Glomerular endothelial cell (primary cell): ENCODE data around the gene PTGR2. TPM values are rescaled to one million over a fixed set of nuclear protein-coding genes. Genes with fewer than 3 reads are reported as not detected.
A peak's percentile ranks its signal among the peaks of the same experiment; 100 is the strongest.
"Not testable (repeated sequence)": the region's sequence is repeated elsewhere in the genome, so short reads cannot be mapped to it uniquely, and the experiment has no call there.

Experiments
- DNase-seq: peaks from one replicate; pipeline ENCODE4 v3.0.0-alpha.2; 2011; ENCODE audit warnings: low read depth, low spot score; ENCODE audit errors: extremely low read depth
- total RNA-seq: library from RNA; depleted of rRNA; stranded (reverse); fragments of >200 nt; gene quantifications from 2 replicates; pipeline ENCODE4 v1.2.3, GENCODE V29; 2015

PTGR2 gene
- total RNA-seq, 1 donor from 2014 or later, result 2.8 TPM

DNA sequence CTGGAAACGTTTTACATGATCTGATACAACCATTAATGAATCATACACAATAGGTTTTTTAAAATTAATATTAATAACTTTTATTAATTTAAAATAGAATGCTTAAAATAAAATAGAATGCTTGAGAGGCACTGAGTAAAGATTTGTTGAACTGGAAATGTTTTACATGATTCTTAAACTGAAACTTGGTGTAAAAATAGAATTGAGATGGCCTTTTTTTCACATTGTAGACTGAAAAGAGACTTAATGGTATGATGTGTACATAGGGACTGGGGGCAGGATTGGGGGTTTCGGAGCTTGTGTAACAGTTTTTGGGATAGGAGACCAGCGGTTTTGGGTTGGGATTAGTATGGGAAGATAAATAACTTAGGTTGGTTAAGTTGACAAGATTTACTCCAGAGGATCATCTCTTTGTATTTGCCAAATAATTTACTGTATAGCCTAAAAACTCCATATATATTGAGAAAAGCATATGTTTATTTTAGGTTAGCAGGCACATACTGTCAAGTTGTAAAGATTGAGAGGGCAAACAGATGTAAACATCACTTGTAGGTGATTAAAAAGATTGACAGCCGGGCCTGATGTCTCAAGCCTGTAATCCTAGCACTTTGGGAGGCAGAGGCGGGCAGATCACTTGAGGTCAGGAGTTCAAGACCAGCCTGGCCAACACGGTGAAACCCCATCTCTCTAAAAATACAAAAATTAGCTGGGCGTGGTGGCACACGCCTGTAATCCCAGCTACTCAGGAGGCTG is 33.0 kb downstream of the PTGR2 start:
- no peak for DNase-seq

GRCh38 chr14:73886449-73887317 is 35.1 kb downstream of the PTGR2 start, which contains the start of gene ZNF410:
Gene ZNF410 (plus strand): TSS chr14:73886859. CDS start chr14:73892176, 5,317 bp downstream.
- DNase-seq, result peak; percentile 52

DNA sequence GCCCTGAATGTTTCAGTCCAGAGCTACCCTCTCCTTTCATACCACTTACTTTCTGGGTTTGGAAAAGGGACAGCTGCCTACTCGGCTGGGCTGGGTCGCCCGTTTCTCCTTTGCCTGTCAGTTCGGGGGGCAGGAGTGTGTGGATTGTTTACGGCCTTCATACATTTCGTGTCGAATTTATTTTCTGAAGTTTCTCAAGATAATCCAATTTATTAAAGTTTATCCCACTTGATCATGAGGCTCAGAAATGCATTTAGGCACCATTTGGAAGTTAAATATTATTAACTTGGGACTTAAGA is 35.6 kb downstream of the PTGR2 start:
- DNase-seq, result no peak

DNA sequence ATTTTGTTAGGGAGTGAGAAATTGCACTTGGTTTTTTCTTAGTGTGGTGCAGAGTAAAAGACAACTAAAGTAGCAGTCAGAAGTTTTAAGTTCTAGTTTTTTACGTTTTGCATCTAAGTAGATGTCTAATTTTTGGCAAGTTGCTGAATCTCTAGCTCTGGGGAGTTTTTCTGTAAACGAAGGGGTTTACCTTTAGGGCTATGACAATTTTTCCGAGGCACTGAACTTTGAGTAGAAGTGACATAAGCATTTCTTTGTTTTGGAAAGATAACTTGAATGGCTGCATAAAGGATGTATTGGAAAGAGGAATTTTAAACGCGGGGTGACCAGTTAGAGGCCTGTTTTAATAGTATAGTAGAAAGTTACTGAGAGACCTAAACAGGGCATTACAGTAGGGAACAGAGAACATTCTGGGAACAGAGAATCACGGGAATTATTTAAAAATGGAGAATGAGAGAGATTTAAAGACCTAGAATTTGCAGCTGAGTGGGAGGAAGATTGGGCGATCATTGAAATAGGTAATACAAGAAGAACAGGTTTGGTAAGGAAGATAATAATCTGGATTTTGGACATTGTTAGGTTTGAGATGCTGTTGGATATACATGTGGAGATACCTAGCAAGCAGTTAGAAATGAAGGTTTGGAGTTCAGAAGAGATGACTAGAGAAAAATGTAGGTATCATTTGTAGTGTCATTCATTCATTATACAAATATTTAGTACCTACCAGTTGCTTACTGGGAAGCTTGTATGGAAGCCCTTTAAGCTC is 36.2 kb downstream of the PTGR2 start:
- DNase-seq, result no peak

- DNase-seq, result no peak
These were observed 36.8 kb downstream of the PTGR2 start for GRCh38 chr14:73888460-73888725.

DNA sequence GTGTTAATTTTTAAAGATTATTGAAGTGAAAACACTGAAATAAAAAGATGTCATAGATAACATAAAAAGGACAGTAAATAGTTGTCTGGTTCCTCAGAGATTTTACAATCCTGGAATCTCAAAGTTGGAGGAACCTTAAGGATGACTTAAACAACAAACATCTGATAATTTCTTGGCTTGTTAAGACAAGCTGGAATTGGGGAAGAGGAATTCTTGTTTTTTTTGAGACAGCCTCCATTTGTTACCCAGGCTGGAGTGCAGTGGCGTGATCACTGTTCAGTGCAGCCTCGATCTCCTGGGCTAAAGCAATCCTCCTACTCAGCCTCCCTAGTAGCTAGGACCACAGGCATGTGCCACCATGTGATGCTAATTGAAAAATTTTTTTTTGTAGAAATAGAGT is 37.3 kb downstream of the PTGR2 start:
- DNase-seq, result no peak

- no peak for DNase-seq
These were observed 37.7 kb downstream of the PTGR2 start for GRCh38 chr14:73889376-73889775.

DNA sequence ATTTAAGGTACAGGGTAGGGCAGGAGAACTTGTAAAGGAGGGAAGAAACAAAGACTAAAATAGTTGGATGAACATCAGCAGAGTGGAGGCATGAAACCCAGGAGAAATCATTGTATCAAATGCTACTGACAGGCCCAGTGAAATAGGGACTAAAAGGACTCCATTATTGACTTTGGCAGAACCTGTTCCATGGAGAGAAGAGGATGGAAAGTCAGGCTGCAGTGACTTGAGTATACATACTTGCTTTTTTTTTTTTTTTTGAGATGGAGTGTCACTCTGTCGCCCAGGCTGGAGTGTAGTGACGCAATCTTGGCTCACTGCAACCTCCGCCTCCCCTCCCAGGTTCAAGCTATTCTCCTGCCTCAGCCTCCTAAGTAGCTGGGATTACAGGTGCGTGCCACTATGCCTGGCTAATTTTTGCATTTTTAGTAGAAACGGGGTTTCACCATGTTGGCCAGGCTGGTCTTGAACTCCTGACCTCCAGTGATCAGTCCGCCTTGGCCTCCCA is 42.6 kb downstream of the PTGR2 start:
- not testable (repeated sequence) for DNase-seq

- no peak for DNase-seq
These were observed 44.3 kb downstream of the PTGR2 start for GRCh38 chr14:73895939-73896338.

DNA sequence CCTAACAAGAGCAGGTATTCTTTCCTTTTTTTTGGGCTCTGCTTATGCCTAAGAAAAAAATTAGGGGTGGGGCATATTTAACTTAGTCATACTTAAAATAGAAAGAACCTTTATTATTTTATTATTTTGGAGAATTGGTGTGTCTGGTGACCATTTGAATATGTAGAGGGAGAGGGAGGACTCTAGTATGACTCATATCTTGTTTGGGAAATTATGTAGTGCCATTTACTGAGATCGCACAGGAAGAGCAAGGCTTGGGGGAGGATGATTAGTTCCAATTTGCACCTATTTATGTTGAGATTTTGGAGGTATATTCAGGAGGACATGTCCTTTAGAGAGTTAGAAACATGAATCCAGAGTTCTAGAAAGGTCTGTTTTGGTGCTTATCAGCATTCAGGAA is 44.9 kb downstream of the PTGR2 start:
- DNase-seq, result no peak

DNA sequence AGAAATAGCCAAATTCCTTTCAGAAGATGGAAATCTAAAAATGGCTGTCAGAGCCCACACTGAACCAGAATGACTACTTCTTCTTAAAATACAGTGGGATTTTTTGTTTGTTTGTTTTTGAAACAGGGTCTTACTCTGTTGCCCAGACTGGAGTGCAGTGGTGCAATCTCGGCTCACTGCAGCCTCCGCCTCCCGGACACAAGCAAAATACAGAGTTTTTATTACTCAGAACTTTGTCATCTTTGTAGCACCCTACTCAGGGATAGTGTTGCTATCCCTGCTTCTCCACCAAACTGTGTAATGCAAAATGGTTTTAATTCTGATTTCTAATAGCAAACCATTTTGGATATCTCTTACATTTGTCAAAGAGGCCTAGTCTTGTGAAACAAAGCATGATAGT is 51.4 kb downstream of the PTGR2 start:
- no peak for DNase-seq

DNA sequence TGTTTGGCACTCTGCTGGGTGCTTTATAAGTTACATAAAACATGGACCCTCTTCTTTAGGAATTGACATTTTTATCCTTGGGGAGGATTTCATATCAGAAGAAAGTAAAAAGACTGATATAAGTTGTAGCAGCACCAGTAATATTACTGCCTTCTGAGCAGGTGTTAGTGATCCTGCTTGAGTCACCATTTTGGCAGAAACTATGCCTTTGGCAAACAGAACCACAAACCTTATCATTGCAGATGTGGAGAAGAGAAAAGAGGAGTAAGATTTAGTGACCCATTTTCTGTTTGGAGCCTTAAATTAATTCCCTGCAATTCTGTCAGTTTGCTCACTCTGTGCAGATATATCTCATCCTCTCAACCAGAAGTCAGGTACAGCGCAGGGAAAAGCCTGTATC is 58.0 kb downstream of the PTGR2 start:
- DNase-seq, result no peak

GRCh38 chr14:73913256-73913655 is 61.6 kb downstream of the PTGR2 start:
- no peak for DNase-seq

GRCh38 chr14:73916324-73916723 is 64.7 kb downstream of the PTGR2 start:
- DNase-seq, result no peak

GRCh38 chr14:73919457-73919856 is 67.8 kb downstream of the PTGR2 start:
- DNase-seq, result not testable (repeated sequence)

DNA sequence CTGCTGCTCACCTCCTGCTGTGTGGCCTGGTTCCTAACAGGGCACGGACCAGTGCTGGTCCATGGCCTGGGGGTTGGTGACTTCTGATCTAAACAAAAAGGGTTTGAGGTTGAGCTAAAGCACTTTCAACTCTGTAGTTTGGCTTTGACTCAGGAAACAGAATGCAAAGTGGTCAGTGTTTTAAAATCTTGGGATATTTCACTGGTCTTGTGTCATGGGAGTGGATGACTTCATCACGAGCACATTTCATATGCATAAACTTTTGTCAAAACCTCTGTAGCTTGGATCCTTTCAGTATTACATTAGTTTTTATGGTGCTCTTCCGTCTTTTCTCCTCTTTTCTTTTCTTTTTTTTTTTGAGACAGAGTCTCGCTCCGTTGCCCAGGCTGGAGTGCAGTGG is 72.7 kb downstream of the PTGR2 start:
- no peak for DNase-seq

Other genes with a start within 250 kb of the PTGR2 start
- not detected in 2 replicates for gene ACOT6, start 239.3 kb upstream of the PTGR2 start, total RNA-seq
- 3.9 and 4.0 TPM in 2 replicates for gene DNAL1, start 206.8 kb upstream of the PTGR2 start, total RNA-seq
- 38.5 and 44.9 TPM in 2 replicates for gene PNMA1, start 137.4 kb upstream of the PTGR2 start, total RNA-seq
- 34.5 and 36.5 TPM in 2 replicates for gene ZNF410, start 35.0 kb downstream of the PTGR2 start, total RNA-seq
- 4.3 and 4.8 TPM in 2 replicates for gene FAM161B, start 98.3 kb downstream of the PTGR2 start, total RNA-seq
- gene COQ6, start 98.5 kb downstream of the PTGR2 start, total RNA-seq, result 20.5 and 29.4 TPM in 2 replicates
- 9.3 and 10.9 TPM in 2 replicates for gene ENTPD5, start 167.5 kb downstream of the PTGR2 start, total RNA-seq
- gene BBOF1, start 167.5 kb downstream of the PTGR2 start, total RNA-seq, result 0.92 and 2.2 TPM in 2 replicates
- 7.2 and 9.9 TPM in 2 replicates for gene ALDH6A1, start 232.6 kb downstream of the PTGR2 start, total RNA-seq
- 5.0 and 11.7 TPM in 2 replicates for gene LIN52, start 233.1 kb downstream of the PTGR2 start, total RNA-seq